Smooth muscle cell (in vitro differentiated cells): ENCODE results near the gene OR4D1. TPM values are rescaled to one million over a fixed set of nuclear protein-coding genes. Genes with fewer than 3 reads are reported as not detected.
"Not testable (repeated sequence)": the region's sequence is repeated elsewhere in the genome, so short reads cannot be mapped to it uniquely, and the experiment has no call there.

Source experiments
- DNase-seq: peaks from one replicate; lab custom pipeline; 2025; ENCODE audit not compliant: unreplicated experiment; lab: John Stamatoyannopoulos, UW
- H2AFZ ChIP-seq: fragments of 200-600 bp; sonication (generic); 2 replicates; pipeline ENCODE4 v1.6.0; 2016; ENCODE audit warnings: antibody characterized with exemption, low read depth, mild to moderate bottlenecking
- H3F3A ChIP-seq: fragments of 200-600 bp; sonication (generic); 2 replicates; pipeline ENCODE4 v1.6.0; 2017; ENCODE audit warnings: antibody characterized with exemption, low read depth
- H3K27ac ChIP-seq: fragments of 200-600 bp; sonication (generic); 2 replicates; pipeline ENCODE4 v1.5.1; 2016; ENCODE audit warnings: low read depth, mild to moderate bottlenecking
- H3K27me3 ChIP-seq: fragments of 200-600 bp; sonication (generic); 2 replicates; pipeline ENCODE4 v1.6.1; 2016; ENCODE audit warnings: low read depth, mild to moderate bottlenecking
- H3K36me3 ChIP-seq: fragments of 200-600 bp; sonication (generic); 2 replicates; pipeline ENCODE4 v1.5.1; 2016; ENCODE audit warnings: low read depth
- H3K4me1 ChIP-seq: fragments of 200-600 bp; sonication (generic); 2 replicates; pipeline ENCODE4 v1.5.1; 2016; ENCODE audit warnings: low read depth
- H3K4me2 ChIP-seq: fragments of 200-600 bp; sonication (generic); 2 replicates; pipeline ENCODE4 v1.6.0; 2016; ENCODE audit warnings: mild to moderate bottlenecking
- H3K4me3 ChIP-seq: fragments of 200-600 bp; sonication (generic); 2 replicates; pipeline ENCODE4 v1.5.1; 2016; ENCODE audit warnings: mild to moderate bottlenecking
- H3K79me2 ChIP-seq: fragments of 200-600 bp; sonication (generic); 2 replicates; pipeline ENCODE4 v1.6.0; 2016; ENCODE audit warnings: low read depth, mild to moderate bottlenecking
- H3K9ac ChIP-seq: fragments of 200-600 bp; sonication (generic); 2 replicates; pipeline ENCODE4 v1.6.0; 2016; ENCODE audit warnings: low read depth
- H3K9me3 ChIP-seq: fragments of 200-600 bp; sonication (generic); replicated peaks from 2 replicates; pipeline ENCODE4 v1.5.1; 2016; ENCODE audit warnings: low read depth
- H4K20me1 ChIP-seq: fragments of 200-600 bp; sonication (generic); 2 replicates; pipeline ENCODE4 v1.6.0; 2016; ENCODE audit warnings: low read depth
- WGBS: methylation state at CpG from one replicate; pipeline ENCODE4 v1.1.7; 2016; ENCODE audit warnings: low lambda C conversion rate; 5-methylcytosine and 5-hydroxymethylcytosine counted together
- polyA plus RNA-seq: library from polyadenylated mRNA; unstranded; fragments of >200 nt; fragmentation: Nextera tagmentation; extraction: Ambion mirVana; gene quantifications from 2 replicates; pipeline ENCODE4 v1.2.1, GENCODE V29; 2016
- total RNA-seq: library from RNA; depleted of rRNA; stranded (reverse); fragments of >200 nt; gene quantifications from 2 replicates; pipeline ENCODE4 v1.2.3, GENCODE V29; 2014
- TF ChIP-seq, protein P1 (sequence below): fragments of 200-600 bp; sonication (generic); IDR thresholded peaks from 2 replicates; pipeline ENCODE4 v1.5.1; 2017; ENCODE audit warnings: borderline replicate concordance, mild to moderate bottlenecking, antibody characterized with exemption; ENCODE audit not compliant: insufficient read depth, poor library complexity, severe bottlenecking

Gene OR4D1
- total and polyA plus RNA-seq, 2 experiments from 2014 or later = not detected

DNA sequence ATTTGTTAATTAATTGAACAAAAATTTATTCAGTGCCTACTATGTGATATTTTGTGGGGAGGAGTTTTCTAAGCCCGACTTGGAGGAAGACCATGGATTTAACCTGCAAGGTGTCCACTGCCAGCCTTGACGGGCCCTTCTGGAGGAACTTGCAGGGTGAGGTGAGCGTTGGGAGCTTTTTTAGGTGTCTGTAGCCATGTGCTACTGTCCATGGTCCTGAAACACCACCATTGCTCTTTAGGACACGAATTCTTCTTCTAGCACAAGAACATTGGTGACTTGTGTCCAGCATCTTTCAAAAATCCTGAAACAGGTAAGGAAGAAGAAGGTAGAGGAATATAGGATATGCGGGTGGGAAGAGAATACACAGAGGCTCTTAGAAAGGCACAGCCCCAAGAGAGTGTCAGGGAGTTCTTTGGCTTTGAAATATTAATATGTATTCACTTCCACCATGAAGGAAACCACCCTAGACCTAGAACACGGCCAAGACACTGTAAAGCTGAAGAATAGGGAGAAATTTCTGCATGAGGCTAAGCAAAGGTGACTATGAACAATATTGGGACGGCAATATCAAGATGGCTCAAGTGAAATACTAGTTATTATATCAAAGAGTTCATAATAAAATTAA lies 27.9 kb upstream of the OR4D1 start:
- no peaks in the 10 kb centered on the region for H4K20me1 ChIP-seq
- no peaks in the 10 kb centered on the region for H3F3A ChIP-seq
- no peaks in the 10 kb centered on the region for H3K36me3 ChIP-seq
- no peaks in the 10 kb centered on the region for H3K79me2 ChIP-seq
- H2AFZ ChIP-seq = no peak overlapping the region
- TF ChIP-seq, protein P1, sequence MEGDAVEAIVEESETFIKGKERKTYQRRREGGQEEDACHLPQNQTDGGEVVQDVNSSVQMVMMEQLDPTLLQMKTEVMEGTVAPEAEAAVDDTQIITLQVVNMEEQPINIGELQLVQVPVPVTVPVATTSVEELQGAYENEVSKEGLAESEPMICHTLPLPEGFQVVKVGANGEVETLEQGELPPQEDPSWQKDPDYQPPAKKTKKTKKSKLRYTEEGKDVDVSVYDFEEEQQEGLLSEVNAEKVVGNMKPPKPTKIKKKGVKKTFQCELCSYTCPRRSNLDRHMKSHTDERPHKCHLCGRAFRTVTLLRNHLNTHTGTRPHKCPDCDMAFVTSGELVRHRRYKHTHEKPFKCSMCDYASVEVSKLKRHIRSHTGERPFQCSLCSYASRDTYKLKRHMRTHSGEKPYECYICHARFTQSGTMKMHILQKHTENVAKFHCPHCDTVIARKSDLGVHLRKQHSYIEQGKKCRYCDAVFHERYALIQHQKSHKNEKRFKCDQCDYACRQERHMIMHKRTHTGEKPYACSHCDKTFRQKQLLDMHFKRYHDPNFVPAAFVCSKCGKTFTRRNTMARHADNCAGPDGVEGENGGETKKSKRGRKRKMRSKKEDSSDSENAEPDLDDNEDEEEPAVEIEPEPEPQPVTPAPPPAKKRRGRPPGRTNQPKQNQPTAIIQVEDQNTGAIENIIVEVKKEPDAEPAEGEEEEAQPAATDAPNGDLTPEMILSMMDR = no peak
- WGBS = 34% methylated on average over 7 of the region's 7 CpGs
- no peak overlapping the region for H3K9ac ChIP-seq
- H3K4me3 ChIP-seq = no peak overlapping the region
- DNase-seq = peak; percentile 4
- H3K4me2 ChIP-seq = no peak overlapping the region
- H3K4me1 ChIP-seq = no peaks in the 10 kb centered on the region
- H3K27me3 ChIP-seq = peaks cover 9% of the 10 kb centered on the region
- no peaks in the 10 kb centered on the region for H3K9me3 ChIP-seq
- H3K27ac ChIP-seq = no peak overlapping the region

DNA sequence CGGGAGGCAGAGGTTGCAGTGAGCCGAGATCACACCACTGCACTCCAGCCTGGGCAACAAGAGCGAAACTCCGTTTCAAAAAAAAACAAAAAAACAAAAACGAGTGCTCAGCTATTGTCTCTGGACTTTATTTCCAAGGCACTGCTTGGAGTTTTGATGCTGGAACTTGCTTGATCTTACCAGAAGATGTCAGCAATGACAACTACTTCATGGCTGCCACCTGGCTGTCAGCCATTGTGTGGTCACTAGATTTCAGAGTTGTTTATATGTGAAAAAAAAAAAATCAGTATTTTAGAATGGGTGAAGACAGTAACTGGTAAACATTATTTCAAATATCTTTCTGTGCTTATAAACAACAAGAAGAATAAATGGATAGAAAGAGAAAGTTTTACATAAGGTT lies 26.3 kb upstream of the OR4D1 start:
- Histone ChIP-seq H3K9me3 (no peaks in the 10 kb centered on the region), H3K4me1 (no peaks in the 10 kb centered on the region), H3K4me2 (no peak overlapping the region), H3K27ac (no peak overlapping the region), H3K9ac (no peak overlapping the region), H3K79me2 (no peaks in the 10 kb centered on the region), H3K36me3 (no peaks in the 10 kb centered on the region), H3K27me3 (peaks cover 20% of the 10 kb centered on the region), H3F3A (no peaks in the 10 kb centered on the region), H3K4me3 (no peak overlapping the region), H2AFZ (no peak overlapping the region), H4K20me1 (no peaks in the 10 kb centered on the region)
- WGBS = 54% methylated on average over 5 of the region's 5 CpGs
- DNase-seq = no peak
- TF ChIP-seq, protein P1 = peak; percentile 11

DNA sequence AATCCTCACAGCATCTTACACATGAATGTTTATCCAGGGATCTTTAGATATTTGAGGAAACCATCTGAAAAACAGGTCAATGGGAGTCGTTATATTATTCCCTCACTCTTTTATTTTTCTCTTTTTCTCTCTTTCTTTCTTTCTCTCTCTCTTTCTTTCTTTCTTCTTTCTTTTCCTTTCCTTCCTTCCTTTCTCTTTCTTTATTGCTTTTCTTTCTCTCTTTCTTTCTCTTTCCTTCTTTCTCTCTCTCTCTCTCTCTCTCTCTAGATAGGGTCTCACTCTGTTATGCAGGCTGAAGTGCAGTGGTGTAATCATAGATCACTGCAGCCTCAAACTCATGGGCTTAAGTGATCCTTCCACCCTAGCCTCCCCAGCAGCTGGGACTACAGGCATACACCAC lies 20.3 kb upstream of the OR4D1 start:
- peaks cover 51% of the 10 kb centered on the region for H3K27me3 ChIP-seq
- TF ChIP-seq, protein P1 = no peak
- H4K20me1 ChIP-seq = no peaks in the 10 kb centered on the region
- H3F3A ChIP-seq = no peaks in the 10 kb centered on the region
- H3K36me3 ChIP-seq = no peaks in the 10 kb centered on the region
- no peak overlapping the region for H2AFZ ChIP-seq
- no peak overlapping the region for H3K27ac ChIP-seq
- WGBS = 63% methylated on average over 1 of the region's 1 CpG
- no peak overlapping the region for H3K4me2 ChIP-seq
- H3K79me2 ChIP-seq = no peaks in the 10 kb centered on the region
- H3K9me3 ChIP-seq = no peaks in the 10 kb centered on the region
- DNase-seq = no peak
- H3K9ac ChIP-seq = no peak overlapping the region
- H3K4me1 ChIP-seq = no peaks in the 10 kb centered on the region
- H3K4me3 ChIP-seq = no peak overlapping the region

DNA sequence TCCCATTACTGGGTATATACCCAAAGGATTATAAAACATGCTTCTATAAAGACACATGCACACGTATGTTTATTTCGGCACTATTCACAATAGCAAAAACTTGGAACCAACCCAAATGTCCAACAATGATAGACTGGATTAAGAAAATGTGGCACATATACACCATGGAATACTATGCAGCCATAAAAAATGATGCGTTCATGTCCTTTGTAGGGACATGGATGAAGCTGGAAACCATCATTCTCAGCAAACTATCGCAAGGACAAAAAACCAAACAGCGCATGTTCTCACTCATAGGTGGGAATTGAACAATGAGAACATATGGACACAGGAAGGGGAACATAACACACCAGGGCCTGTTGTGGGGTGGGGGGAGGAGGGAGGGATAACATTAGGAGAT lies 15.5 kb upstream of the OR4D1 start:
- H2AFZ ChIP-seq, H3K9me3 ChIP-seq, H3K27ac ChIP-seq, H3K4me3 ChIP-seq, H3K79me2 ChIP-seq, DNase-seq, H3K9ac ChIP-seq, H3K4me1 ChIP-seq, H3F3A ChIP-seq, H3K4me2 ChIP-seq, H4K20me1 ChIP-seq, H3K36me3 ChIP-seq: not testable (repeated sequence)
- WGBS = 86% methylated on average over 5 of the region's 5 CpGs
- peaks cover 68% of the 10 kb centered on the region for H3K27me3 ChIP-seq
